B cell (primary cell): Measurements from ENCODE around the gene JAK2. TPM values are rescaled to one million over a fixed set of nuclear protein-coding genes. Genes with fewer than 3 reads are reported as not detected.
A peak's percentile ranks its signal among the peaks of the same experiment; 100 is the strongest.

Experiments used
- ATAC-seq: fragments of 200-7000 bp; cut with Tn5 transposase; one replicate; pipeline ENCODE4 v1.10.0; 2021; ENCODE audit warnings: low read depth, mild to moderate bottlenecking, moderate number of reproducible peaks, moderate library complexity
- CTCF ChIA-PET: fragments of 350-600 bp; sonication (Branson Sonifier 250); formaldehyde crosslinking; loops from one replicate; lab custom pipeline; 2021; ENCODE audit warnings: antibody characterized with exemption, inconsistent platforms; lab: Charles Lee
- POLR2A ChIA-PET: fragments of 350-600 bp; sonication (Branson Sonifier 250); formaldehyde crosslinking; loops from one replicate; lab custom pipeline; 2021; ENCODE audit warnings: antibody characterized with exemption; lab: Charles Lee
- DNase-seq: peaks from one replicate; pipeline ENCODE4 v3.0.0; 2013
- H2AFZ ChIP-seq: 2 replicates; pipeline ENCODE4 v1.6.1; 2012; ENCODE audit warnings: mild to moderate bottlenecking, low read depth, low read length; ENCODE audit not compliant: insufficient read depth, poor library complexity, severe bottlenecking
- H3K27ac ChIP-seq, 2 donors: 1 replicate in 1 of 2; 2 replicates in 1 of 2; pipeline ENCODE4 v1.5.1; 2012 to 2013; ENCODE audit warnings: low read length in 2 of 2, mild to moderate bottlenecking in 2 of 2, moderate library complexity in 1 of 2
- H3K27me3 ChIP-seq, 4 experiments: fragments of 200-600 bp in 1 of 4; sonication (generic) in 1 of 4; replicated peaks in 1 of 4; 1 replicate in 2 of 4; 2 replicates in 2 of 4; pipeline versions ENCODE4 v1.6.1 to v1.7.0; 2013 to 2016; ENCODE audit warnings: low read length in 3 of 4, mild to moderate bottlenecking in 2 of 4, mixed read lengths in 1 of 4, moderate library complexity in 1 of 4; ENCODE audit not compliant: insufficient read depth in 4 of 4, control insufficient read depth in 3 of 4; ENCODE audit errors: control extremely low read depth in 1 of 4
- H3K36me3 ChIP-seq, 2 experiments: replicated peaks in 1 of 2; 1 replicate in 1 of 2; 2 replicates in 1 of 2; pipeline versions ENCODE4 v1.6.1 to v1.7.1; 2013; ENCODE audit warnings: low read length in 1 of 2; ENCODE audit not compliant: insufficient read depth in 2 of 2, control insufficient read depth in 1 of 2; ENCODE audit errors: control extremely low read depth in 1 of 2, extremely low read depth in 1 of 2
- H3K4me1 ChIP-seq, 2 donors: fragments of 200-600 bp in 1 of 2; sonication (generic) in 1 of 2; 1 replicate in 1 of 2; 2 replicates in 1 of 2; pipeline versions ENCODE4 v1.5.1 to v1.6.1; 2013 to 2017; ENCODE audit warnings: low read length in 2 of 2; ENCODE audit not compliant: control insufficient read depth in 2 of 2, insufficient read depth in 2 of 2
- H3K4me2 ChIP-seq: replicated peaks from 2 replicates; pipeline ENCODE3; 2012; ENCODE audit warnings: mild to moderate bottlenecking, low read depth, low read length; ENCODE audit not compliant: poor library complexity, severe bottlenecking
- H3K4me3 ChIP-seq, 5 experiments: fragments of 200-600 bp in 1 of 5; sonication (generic) in 1 of 5; 1 replicate in 3 of 5; 2 replicates in 2 of 5; pipeline versions ENCODE4 v1.5.1 to v1.7.0; 2011 to 2016; ENCODE audit warnings: low read length in 4 of 5, mild to moderate bottlenecking in 4 of 5, low read depth in 2 of 5, control low read depth in 1 of 5, moderate library complexity in 1 of 5; ENCODE audit not compliant: insufficient read depth in 1 of 5; ENCODE audit errors: control extremely low read depth in 1 of 5, extremely low read depth in 1 of 5
- H3K79me2 ChIP-seq: fragments of 200-600 bp; sonication (generic); one replicate; pipeline ENCODE4 v1.6.0; 2016; ENCODE audit warnings: low read length; ENCODE audit not compliant: control insufficient read depth, insufficient read depth
- H3K9ac ChIP-seq: fragments of 200-600 bp; sonication (generic); 2 replicates; pipeline ENCODE4 v1.6.1; 2017; ENCODE audit warnings: mild to moderate bottlenecking, low read length, moderate library complexity
- H3K9me3 ChIP-seq, 3 donors: one replicate each; pipeline versions ENCODE4 v1.6.1 to v1.7.1; 2013; ENCODE audit warnings: low read length in 2 of 3; ENCODE audit not compliant: control insufficient read depth in 2 of 3, insufficient read depth in 1 of 3; ENCODE audit errors: control extremely low read depth in 1 of 3
- H4K20me1 ChIP-seq: 2 replicates; pipeline ENCODE4 v1.6.0; 2012; ENCODE audit warnings: mild to moderate bottlenecking, low read length; ENCODE audit not compliant: insufficient read depth, control insufficient read depth, poor library complexity, severe bottlenecking
- H3K27ac Mint-ChIP-seq: one replicate; pipeline ENCODE4 v1.8.0; 2021; ENCODE audit warnings: mixed read lengths
- H3K27me3 Mint-ChIP-seq: one replicate; pipeline ENCODE4 v1.8.0; 2021; ENCODE audit warnings: mixed read lengths
- H3K4me1 Mint-ChIP-seq: one replicate; pipeline ENCODE4 v1.8.0; 2021; ENCODE audit warnings: mixed read lengths
- H3K4me3 Mint-ChIP-seq: one replicate; pipeline ENCODE4 v1.8.0; 2021; ENCODE audit warnings: mixed read lengths
- H3K9me3 Mint-ChIP-seq: one replicate; pipeline ENCODE4 v1.8.0; 2022; ENCODE audit warnings: mixed read lengths; ENCODE audit not compliant: insufficient read depth
- CTCF ChIP-seq: fragments of 200-600 bp; IDR thresholded peaks from one replicate; pipeline ENCODE4 v1.8.0; 2022; ENCODE audit warnings: antibody characterized with exemption, mild to moderate bottlenecking
- EZH2 ChIP-seq: IDR thresholded peaks from 2 replicates; pipeline ENCODE4 v1.6.1; 2012; ENCODE audit warnings: borderline replicate concordance, low read depth, mild to moderate bottlenecking, moderate library complexity, low read length; ENCODE audit not compliant: insufficient read depth, poor library complexity, severe bottlenecking
- WGBS: methylation state at CpG from one replicate; pipeline ENCODE4 v1.1.5; 2013; ENCODE audit warnings: missing lambda C conversion rate; ENCODE audit not compliant: insufficient coverage; 5-methylcytosine and 5-hydroxymethylcytosine counted together
- intact Hi-C: fragments of 100-400 bp; cut with micrococcal nuclease; formaldehyde crosslinking; loops from one replicate; pipeline ENCODE4 v1.10.0; 2022
- polyA plus RNA-seq: library from polyadenylated mRNA; depleted of rRNA; stranded (reverse); fragments of >200 nt; gene quantifications from 2 replicates; pipeline ENCODE4 v1.2.3, GENCODE V29; 2012
- total RNA-seq, 2 donors: library from RNA; stranded (reverse); fragments of 120-200 nt in 1 of 2; gene quantifications; 1 replicate in 1 of 2; 2 replicates in 1 of 2; pipeline versions ENCODE4 v1.2.3 to v1.2.4, GENCODE V29; 2013 to 2022

Gene JAK2
- total and polyA plus RNA-seq, 2 donors (not counting 1 experiment from before 2014, with no cell fraction given): 8.0 to 24.6 TPM

- Histone ChIP-seq H3K27ac (no peak overlapping the region), H3K27me3 (no peaks in the 10 kb centered on the region), H4K20me1 (no peaks in the 10 kb centered on the region), H3K36me3 (peaks cover 18 to 47% of the 10 kb centered on the region in 2 experiments), H3K9me3 (no peaks in the 10 kb centered on the region), H3K79me2 (no peaks in the 10 kb centered on the region), H3K9ac (no peak overlapping the region), H2AFZ (no peak overlapping the region), H3K4me2 (no peak overlapping the region), H3K4me1 (no peaks in the 10 kb centered on the region), H3K4me3 (no peak overlapping the region)
- intact Hi-C loops: loop anchor here (10.0 kb wide), 1 partner anchor 522 kb away; no protein-coding TSS in a partner anchor
- no peak for TF ChIP-seq EZH2
- no peak for TF ChIP-seq CTCF
- CTCF ChIA-PET: interaction anchor here (1.3 kb wide), 1 partner anchor 528 kb away, joined by 3 read pairs; no protein-coding TSS in a partner anchor
- POLR2A ChIA-PET: no interaction called here
- Mint-ChIP-seq H3K9me3 (no peaks in the 10 kb centered on the region), H3K27me3 (no peaks in the 10 kb centered on the region), H3K4me1 (no peaks in the 10 kb centered on the region), H3K4me3 (no peak overlapping the region), H3K27ac (no peak overlapping the region)
- DNase-seq (no peak), ATAC-seq (no peak)
- WGBS: no CpG with 5 or more reads among the region's 1 CpG
These were observed 87.8 kb downstream of the JAK2 start for GRCh38 chr9:5072871-5073270.

GRCh38 chr9:5073701-5074100, 88.6 kb downstream of the JAK2 start:
- H3K4me1 Mint-ChIP-seq: no peaks in the 10 kb centered on the region
- Histone ChIP-seq H3K4me2 (no peak overlapping the region), H3K27ac (no peak overlapping the region), H3K79me2 (no peaks in the 10 kb centered on the region), H3K9ac (no peak overlapping the region), H3K4me3 (no peak overlapping the region), H3K27me3 (no peaks in the 10 kb centered on the region), H3K9me3 (no peaks in the 10 kb centered on the region), H3K4me1 (no peaks in the 10 kb centered on the region), H3K36me3 (peaks cover 17 to 47% of the 10 kb centered on the region in 2 experiments), H2AFZ (no peak overlapping the region), H4K20me1 (no peaks in the 10 kb centered on the region)
- ChIA-PET POLR2A (no interaction called here), CTCF (interaction anchor here (1.3 kb wide), 1 partner anchor 527 kb away, joined by 3 read pairs; no protein-coding TSS in a partner anchor)
- H3K27me3 Mint-ChIP-seq: no peaks in the 10 kb centered on the region
- ATAC-seq (no peak), DNase-seq (no peak)
- no peak overlapping the region for H3K27ac Mint-ChIP-seq
- WGBS: no CpG with 5 or more reads among the region's 1 CpG
- intact Hi-C loops: loop anchor here (10.0 kb wide), 1 partner anchor 521 kb away; no protein-coding TSS in a partner anchor
- no peaks in the 10 kb centered on the region for H3K9me3 Mint-ChIP-seq
- TF ChIP-seq CTCF (peak; percentile 12), EZH2 (no peak)
- no peak overlapping the region for H3K4me3 Mint-ChIP-seq
